Measurements from ENCODE around the gene C5orf58.

DNA sequence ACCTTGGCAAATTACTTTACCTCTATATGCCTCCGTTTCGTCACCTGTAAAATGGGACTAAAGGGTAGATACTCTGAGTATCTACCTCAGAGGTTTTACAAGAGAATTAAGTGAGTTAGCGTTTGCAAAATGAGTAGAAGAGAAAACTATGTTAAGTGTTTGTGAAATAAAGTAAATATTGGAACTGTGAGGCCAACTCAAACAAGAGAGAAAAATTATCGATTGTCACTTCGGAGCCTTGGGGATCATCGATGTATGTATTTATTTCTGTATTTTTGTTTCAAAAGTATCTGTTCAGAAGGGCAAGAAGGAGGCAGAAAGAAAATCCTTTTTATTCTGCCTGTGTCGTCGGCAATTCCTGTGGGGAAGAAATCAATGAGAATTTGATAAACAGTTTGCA lies 25.8 kb upstream of the C5orf58 start:
- TF ChIP-seq, protein P1, sequence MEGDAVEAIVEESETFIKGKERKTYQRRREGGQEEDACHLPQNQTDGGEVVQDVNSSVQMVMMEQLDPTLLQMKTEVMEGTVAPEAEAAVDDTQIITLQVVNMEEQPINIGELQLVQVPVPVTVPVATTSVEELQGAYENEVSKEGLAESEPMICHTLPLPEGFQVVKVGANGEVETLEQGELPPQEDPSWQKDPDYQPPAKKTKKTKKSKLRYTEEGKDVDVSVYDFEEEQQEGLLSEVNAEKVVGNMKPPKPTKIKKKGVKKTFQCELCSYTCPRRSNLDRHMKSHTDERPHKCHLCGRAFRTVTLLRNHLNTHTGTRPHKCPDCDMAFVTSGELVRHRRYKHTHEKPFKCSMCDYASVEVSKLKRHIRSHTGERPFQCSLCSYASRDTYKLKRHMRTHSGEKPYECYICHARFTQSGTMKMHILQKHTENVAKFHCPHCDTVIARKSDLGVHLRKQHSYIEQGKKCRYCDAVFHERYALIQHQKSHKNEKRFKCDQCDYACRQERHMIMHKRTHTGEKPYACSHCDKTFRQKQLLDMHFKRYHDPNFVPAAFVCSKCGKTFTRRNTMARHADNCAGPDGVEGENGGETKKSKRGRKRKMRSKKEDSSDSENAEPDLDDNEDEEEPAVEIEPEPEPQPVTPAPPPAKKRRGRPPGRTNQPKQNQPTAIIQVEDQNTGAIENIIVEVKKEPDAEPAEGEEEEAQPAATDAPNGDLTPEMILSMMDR (IDR thresholded peaks at IDR 0.05; ENCODE audit: low read length): no peak
- TF ChIP-seq EZH2 (optimal IDR thresholded peaks at IDR 0.05; ENCODE audit: low read depth, low read length): no peak
